Activated CD4-positive, alpha-beta T cell treated with anti-CD3 and anti-CD28 coated beads, Interleukin-2, amount 50 U/mL, for 48 hours (primary cell): ENCODE data around the gene ABCC2.
"Not testable (repeated sequence)": the region's sequence is repeated elsewhere in the genome, so short reads cannot be mapped to it uniquely, and the experiment has no call there.

Experiments
- DNase-seq, 2 experiments: peaks; one replicate each; pipeline ENCODE4 v3.0.0-alpha.2; 2020

ABCC2 gene

GRCh38 chr10:99812177-99812576, 29.7 kb downstream of the ABCC2 start:
- no peak for DNase-seq

- no peak for DNase-seq
These were observed 31.7 kb downstream of the ABCC2 start for GRCh38 chr10:99814143-99814542.

GRCh38 chr10:99815621-99816020, 33.2 kb downstream of the ABCC2 start:
- DNase-seq = no peak

- DNase-seq = no peak
These were observed 45.5 kb downstream of the ABCC2 start for GRCh38 chr10:99827936-99828335.

GRCh38 chr10:99828464-99828863, 46.0 kb downstream of the ABCC2 start:
- no peak for DNase-seq

- no peak for DNase-seq
These were observed 50.0 kb downstream of the ABCC2 start for GRCh38 chr10:99832439-99832838.

- DNase-seq = peak; percentile 3 to 13
These were observed 52.0 kb downstream of the ABCC2 start for GRCh38 chr10:99834410-99834809.

- DNase-seq = no peak
These were observed 53.5 kb downstream of the ABCC2 start for GRCh38 chr10:99835947-99836346.

- no peak for DNase-seq
These were observed 54.3 kb downstream of the ABCC2 start for GRCh38 chr10:99836711-99837110.

- not testable (repeated sequence) for DNase-seq
These were observed 58.4 kb downstream of the ABCC2 start for GRCh38 chr10:99840859-99841258.

GRCh38 chr10:99841746-99842145, 59.3 kb downstream of the ABCC2 start:
- DNase-seq = no peak

- DNase-seq = no peak
These were observed 60.9 kb downstream of the ABCC2 start for GRCh38 chr10:99843310-99843709.

- no peak for DNase-seq
These were observed 62.1 kb downstream of the ABCC2 start for GRCh38 chr10:99844433-99844955.

- DNase-seq = peak; percentile 60 to 71
These were observed 63.5 kb downstream of the ABCC2 start for GRCh38 chr10:99845837-99846382.

- DNase-seq = no peak
These were observed 66.6 kb downstream of the ABCC2 start for GRCh38 chr10:99849057-99849456.

GRCh38 chr10:99849536-99849935, 67.1 kb downstream of the ABCC2 start:
- no peak for DNase-seq

GRCh38 chr10:99850021-99850766, 67.8 kb downstream of the ABCC2 start:
- DNase-seq = no peak

GRCh38 chr10:99850767-99851340, 68.4 kb downstream of the ABCC2 start:
- DNase-seq = no peak

GRCh38 chr10:99851825-99852224, 69.4 kb downstream of the ABCC2 start:
- no peak for DNase-seq

GRCh38 chr10:99852481-99853213, 70.2 kb downstream of the ABCC2 start:
- no peak for DNase-seq

- no peak for DNase-seq
These were observed 71.2 kb downstream of the ABCC2 start for GRCh38 chr10:99853655-99854054.

GRCh38 chr10:99854860-99855259, 72.4 kb downstream of the ABCC2 start:
- no peak for DNase-seq

- no peak for DNase-seq
These were observed 73.1 kb downstream of the ABCC2 start for GRCh38 chr10:99855479-99856071.
